ENCODE results near the gene DNAJA1.

GRCh38 chr9:33043671-33044070, 18.6 kb downstream of the DNAJA1 start:
- TF ChIP-seq CTCF (IDR thresholded peaks at IDR 0.05) (no peak), POLR2A (IDR thresholded peaks at IDR 0.05) (no peak)
